ENCODE data around the gene NIM1K.

The NIM1K gene

DNA sequence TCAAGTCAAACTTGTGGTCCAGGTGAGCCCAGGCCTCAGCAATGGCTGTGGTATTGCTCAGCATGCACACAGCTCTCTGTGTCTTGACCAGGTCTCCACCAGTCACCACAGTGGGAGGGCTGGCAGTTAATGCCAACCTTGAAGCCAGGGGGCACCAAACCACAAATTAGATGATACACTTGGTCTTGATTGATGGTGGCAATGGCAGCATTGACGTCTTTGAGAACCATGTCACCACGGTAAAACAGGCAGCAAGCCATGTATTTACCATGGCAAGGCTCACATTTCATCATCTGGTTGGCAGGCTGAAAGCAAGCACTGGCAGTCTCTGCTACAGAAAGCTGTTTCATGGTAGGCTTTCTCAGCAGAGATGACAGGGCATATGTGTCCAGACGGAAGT, 40.0 kb downstream of the NIM1K start:
- in situ Hi-C loops (cut with HindIII; ENCODE audit: low pct_ligation_motif_present, low sequenced_read_pairs): no loop called here
- Histone ChIP-seq H3K27ac (no peak overlapping the region), H3K36me3 (replicated peaks) (no peaks in the 10 kb centered on the region), H3K4me3 (ENCODE audit: low read depth, low read length) (no peak overlapping the region), H3K27me3 (replicated peaks) (no peaks in the 10 kb centered on the region)
- peak; percentile 4 for DNase-seq
- TF ChIP-seq, protein P1, sequence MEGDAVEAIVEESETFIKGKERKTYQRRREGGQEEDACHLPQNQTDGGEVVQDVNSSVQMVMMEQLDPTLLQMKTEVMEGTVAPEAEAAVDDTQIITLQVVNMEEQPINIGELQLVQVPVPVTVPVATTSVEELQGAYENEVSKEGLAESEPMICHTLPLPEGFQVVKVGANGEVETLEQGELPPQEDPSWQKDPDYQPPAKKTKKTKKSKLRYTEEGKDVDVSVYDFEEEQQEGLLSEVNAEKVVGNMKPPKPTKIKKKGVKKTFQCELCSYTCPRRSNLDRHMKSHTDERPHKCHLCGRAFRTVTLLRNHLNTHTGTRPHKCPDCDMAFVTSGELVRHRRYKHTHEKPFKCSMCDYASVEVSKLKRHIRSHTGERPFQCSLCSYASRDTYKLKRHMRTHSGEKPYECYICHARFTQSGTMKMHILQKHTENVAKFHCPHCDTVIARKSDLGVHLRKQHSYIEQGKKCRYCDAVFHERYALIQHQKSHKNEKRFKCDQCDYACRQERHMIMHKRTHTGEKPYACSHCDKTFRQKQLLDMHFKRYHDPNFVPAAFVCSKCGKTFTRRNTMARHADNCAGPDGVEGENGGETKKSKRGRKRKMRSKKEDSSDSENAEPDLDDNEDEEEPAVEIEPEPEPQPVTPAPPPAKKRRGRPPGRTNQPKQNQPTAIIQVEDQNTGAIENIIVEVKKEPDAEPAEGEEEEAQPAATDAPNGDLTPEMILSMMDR (IDR thresholded peaks at IDR 0.05; ENCODE audit: low read depth, low read length, missing control alignments): peak; percentile 34

DNA sequence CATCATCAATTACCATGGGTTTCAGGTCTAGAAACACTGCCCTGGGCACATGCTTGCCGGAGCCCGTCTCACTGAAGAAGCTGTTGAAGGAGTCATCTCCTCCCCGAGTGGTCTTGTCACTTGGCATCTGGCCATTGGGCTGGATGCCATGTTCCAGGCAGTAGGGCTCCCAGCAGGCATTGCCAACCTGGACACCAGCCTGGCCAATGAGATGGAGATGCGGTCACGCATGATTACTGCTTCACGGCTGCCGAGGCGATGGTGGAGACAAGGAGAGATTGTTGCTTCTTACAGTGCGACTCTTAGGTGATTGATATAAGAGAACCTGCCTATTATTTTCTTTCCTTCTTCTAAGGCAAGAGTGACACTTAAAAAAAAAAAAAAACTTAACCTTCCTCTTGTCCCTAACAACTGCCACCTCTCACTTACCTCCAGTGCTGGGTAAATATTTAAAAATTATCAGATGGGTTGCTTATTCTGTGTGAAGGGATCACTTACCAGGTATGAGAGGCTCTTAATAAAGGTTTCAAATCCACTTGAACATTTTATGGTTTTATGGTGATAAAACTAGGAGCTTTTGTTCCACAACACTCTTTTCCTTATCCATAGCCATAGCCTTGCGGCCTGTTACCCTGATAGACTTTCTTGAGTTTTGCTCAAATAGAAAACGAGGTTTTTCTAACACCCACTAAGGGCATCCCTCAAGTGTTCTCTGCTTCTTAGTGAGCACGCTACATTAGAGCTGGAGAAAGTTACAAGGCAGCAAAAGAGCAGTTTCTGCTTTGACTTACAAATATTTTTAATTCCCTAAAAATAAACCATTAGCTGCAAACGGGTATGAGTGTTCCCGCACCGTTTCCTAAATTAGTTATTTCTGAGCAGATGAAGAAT, 41.2 kb downstream of the NIM1K start:
- no peaks in the 10 kb centered on the region for H3K36me3 ChIP-seq (replicated peaks)
- no peak overlapping the region for H3K4me3 ChIP-seq (ENCODE audit: low read depth, low read length)
- H3K27me3 ChIP-seq (replicated peaks): no peaks in the 10 kb centered on the region
- in situ Hi-C loops (cut with HindIII; ENCODE audit: low pct_ligation_motif_present, low sequenced_read_pairs): no loop called here
- no peak overlapping the region for H3K27ac ChIP-seq
- TF ChIP-seq, protein P1 (IDR thresholded peaks at IDR 0.05; ENCODE audit: low read depth, low read length, missing control alignments): no peak
- no peak for DNase-seq

DNA sequence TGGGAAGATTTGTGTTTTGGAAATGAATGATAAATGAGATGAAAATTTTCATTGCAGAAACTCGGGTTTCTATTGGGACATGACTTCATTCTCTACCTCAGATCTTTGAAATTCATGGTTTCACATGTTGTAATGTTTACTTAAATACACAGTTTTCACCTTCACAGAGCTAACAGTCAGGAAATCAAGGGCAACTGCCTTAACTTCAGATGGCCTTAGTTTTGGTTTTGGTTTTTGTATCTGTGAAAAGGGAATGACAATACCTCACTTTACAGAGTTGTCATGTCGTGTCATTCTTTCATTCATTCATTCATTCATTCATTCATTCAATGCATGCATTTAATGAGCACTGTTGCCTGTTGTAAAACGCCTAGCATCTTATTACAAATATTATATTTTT, 41.9 kb downstream of the NIM1K start:
- H3K4me3 ChIP-seq (ENCODE audit: low read depth, low read length): no peak overlapping the region
- no peaks in the 10 kb centered on the region for H3K27me3 ChIP-seq (replicated peaks)
- TF ChIP-seq, protein P1 (IDR thresholded peaks at IDR 0.05; ENCODE audit: low read depth, low read length, missing control alignments): no peak
- H3K27ac ChIP-seq: no peak overlapping the region
- DNase-seq: no peak
- H3K36me3 ChIP-seq (replicated peaks): no peaks in the 10 kb centered on the region
- in situ Hi-C loops (cut with HindIII; ENCODE audit: low pct_ligation_motif_present, low sequenced_read_pairs): no loop called here

DNA sequence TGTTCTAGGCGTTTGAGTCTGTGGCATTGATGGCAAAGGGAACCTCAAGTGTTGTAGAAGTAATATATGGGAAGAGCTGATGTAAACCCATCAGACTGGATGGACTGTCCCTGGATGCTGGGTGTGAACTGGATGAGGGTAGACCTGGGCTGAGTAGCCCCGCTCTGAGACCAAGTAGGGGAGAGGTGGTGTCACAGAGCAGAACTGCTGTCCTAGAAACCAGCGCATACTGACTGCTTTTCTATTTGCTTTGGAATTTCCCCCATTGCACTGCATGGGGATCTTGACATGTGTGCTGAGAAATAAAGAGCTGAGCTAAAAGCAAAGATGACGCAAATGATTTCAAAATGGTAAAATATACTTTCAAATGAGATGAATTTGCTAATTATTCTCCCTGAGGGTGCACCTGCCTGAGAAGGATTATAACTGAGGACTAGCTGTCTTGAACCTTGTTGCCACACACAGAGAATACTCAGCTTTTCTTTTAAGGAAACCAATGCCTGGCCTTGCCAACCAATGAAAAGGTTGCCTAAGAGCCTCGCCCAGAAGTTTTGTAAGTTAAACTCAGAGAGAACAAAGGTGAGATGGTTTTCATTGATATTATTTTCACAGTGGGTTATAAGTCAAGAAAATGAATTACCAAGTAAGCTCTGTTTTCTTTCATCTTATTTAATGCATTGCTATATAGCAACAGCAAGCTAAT, 44.8 kb downstream of the NIM1K start:
- in situ Hi-C loops (cut with HindIII; ENCODE audit: low pct_ligation_motif_present, low sequenced_read_pairs): no loop called here
- Histone ChIP-seq H3K27me3 (replicated peaks) (no peaks in the 10 kb centered on the region), H3K36me3 (replicated peaks) (no peaks in the 10 kb centered on the region), H3K4me3 (ENCODE audit: low read depth, low read length) (no peak overlapping the region), H3K27ac (no peak overlapping the region)
- TF ChIP-seq, protein P1 (IDR thresholded peaks at IDR 0.05; ENCODE audit: low read depth, low read length, missing control alignments): no peak
- no peak for DNase-seq

DNA sequence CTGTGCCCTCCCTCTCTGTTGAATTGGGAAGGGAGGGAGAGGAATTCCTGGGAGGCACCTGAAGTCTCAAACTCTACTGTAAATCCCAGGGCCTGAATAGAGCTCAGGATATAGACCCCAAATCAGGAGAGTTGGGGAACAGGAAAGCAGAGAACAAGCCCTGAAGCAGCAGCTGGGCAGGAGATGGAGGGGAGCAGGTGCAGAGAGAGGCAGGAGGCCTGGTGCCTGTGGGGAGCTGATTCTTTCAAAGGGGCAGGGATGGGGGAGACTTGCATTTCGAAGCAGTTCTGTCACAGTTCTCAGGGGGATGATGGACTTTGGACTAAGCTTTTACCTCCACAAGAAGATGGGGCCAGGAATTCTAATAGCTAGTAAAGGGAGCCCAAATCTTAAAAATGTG, 50.2 kb downstream of the NIM1K start:
- no peak overlapping the region for H3K4me3 ChIP-seq (ENCODE audit: low read depth, low read length)
- H3K27ac ChIP-seq: no peak overlapping the region
- in situ Hi-C loops (cut with HindIII; ENCODE audit: low pct_ligation_motif_present, low sequenced_read_pairs): no loop called here
- no peaks in the 10 kb centered on the region for H3K27me3 ChIP-seq (replicated peaks)
- DNase-seq: no peak
- H3K36me3 ChIP-seq (replicated peaks): no peaks in the 10 kb centered on the region
- TF ChIP-seq, protein P1 (IDR thresholded peaks at IDR 0.05; ENCODE audit: low read depth, low read length, missing control alignments): no peak
